Pancreas (tissue), 10 donors: ENCODE results near the gene BRSK2. TPM values are rescaled to one million over a fixed set of nuclear protein-coding genes. Genes with fewer than 3 reads are reported as not detected.

ENCODE experiments used
- ATAC-seq, 4 donors: fragments of 200-7000 bp; cut with Tn5 transposase; one replicate each; pipeline versions ENCODE4 v1.8.0 to v1.9.1; 2020; ENCODE audit warnings: mild to moderate bottlenecking in 4 of 4, moderate library complexity in 4 of 4
- DNase-seq, 6 donors: peaks; one replicate each; pipeline ENCODE4 v3.0.0-alpha.2; 2020
- FAIRE-seq: peaks from 2 replicates; lab custom pipeline; 2012; peaks lifted over from hg19 to GRCh38; lab: Jason Lieb, UNC
- H3K27ac ChIP-seq, 4 donors: fragments of 200-600 bp; sonication (generic); 1 replicate in 3 of 4; 2 replicates in 1 of 4; pipeline versions ENCODE4 v1.5.0 to v1.8.0; 2020
- H3K27me3 ChIP-seq, 4 donors: fragments of 200-600 bp; one replicate each; pipeline ENCODE4 v1.8.0; 2021
- H3K36me3 ChIP-seq, 3 donors: fragments of 200-600 bp; sonication (generic) in 1 of 3; one replicate each; pipeline versions ENCODE4 v1.5.0 to v1.8.0; 2020 to 2021
- H3K4me1 ChIP-seq, 3 donors: fragments of 200-600 bp; one replicate each; pipeline ENCODE4 v1.8.0; 2021
- H3K4me3 ChIP-seq, 4 donors: fragments of 200-600 bp; sonication (generic) in 2 of 4; one replicate each; pipeline versions ENCODE4 v1.5.0 to v1.8.0; 2020 to 2021
- H3K9me3 ChIP-seq, 4 donors: fragments of 200-600 bp; one replicate each; pipeline ENCODE4 v1.8.0; 2021
- WGBS, 2 donors: extraction: QIAGEN DNeasy Blood & Tissue Kit; methylation state at CpG; one replicate each; pipeline ENCODE4 v1.1.7; 2013; 5-methylcytosine and 5-hydroxymethylcytosine counted together
- intact Hi-C, 3 donors: fragments of 100-400 bp; cut with DNase I; formaldehyde crosslinking; loops; one replicate each; pipeline versions ENCODE4 v1.11.1 to v1.14.2; 2022
- polyA plus RNA-seq, 2 donors: library from polyadenylated mRNA; stranded (reverse); fragments of 200-250 nt; gene quantifications; one replicate each; pipeline ENCODE4 v1.2.3, GENCODE V29; 2013
- total RNA-seq, 6 donors: library from RNA; stranded (reverse); fragmentation: NEBNext Ultra II Directional in 4 of 6; extraction: Animal tissue kit (Norgen Biotek cat#: 25700) in 4 of 6; gene quantifications; one replicate each; pipeline versions ENCODE4 v1.2.1 to v1.2.4, GENCODE V29; 2021 to 2023
- TF ChIP-seq, protein P1 (sequence below), 4 donors: fragments of 200-600 bp; sonication (generic) in 3 of 4; IDR thresholded peaks; one replicate each; pipeline versions ENCODE4 v1.5.0 to v1.8.0; 2021; ENCODE audit warnings: antibody characterized with exemption in 4 of 4
- donor health status: healthy with polysubstance abuse.
- donor health status: DM: no; HTN: no; CAD: no; lungs with moderate emphysema.
- donor health status: DM: no; HTN: no; CAD: no.
- donor health status: control.
- donor health status: control.
- donor health status: Bipolar disorder and iron deficiency.
- donor health status: DM: yes; HTN: yes; CAD: no.
- donor health status: DM: no; HTN: no; CAD: no.
- donor health status: DM: no; HTN: no; CAD: no.
- donor health status: DM: yes; HTN: yes; CAD: no.

Gene BRSK2
- total and polyA plus RNA-seq, 8 donors = 44.2 to 215 (median 70.9) TPM

DNA sequence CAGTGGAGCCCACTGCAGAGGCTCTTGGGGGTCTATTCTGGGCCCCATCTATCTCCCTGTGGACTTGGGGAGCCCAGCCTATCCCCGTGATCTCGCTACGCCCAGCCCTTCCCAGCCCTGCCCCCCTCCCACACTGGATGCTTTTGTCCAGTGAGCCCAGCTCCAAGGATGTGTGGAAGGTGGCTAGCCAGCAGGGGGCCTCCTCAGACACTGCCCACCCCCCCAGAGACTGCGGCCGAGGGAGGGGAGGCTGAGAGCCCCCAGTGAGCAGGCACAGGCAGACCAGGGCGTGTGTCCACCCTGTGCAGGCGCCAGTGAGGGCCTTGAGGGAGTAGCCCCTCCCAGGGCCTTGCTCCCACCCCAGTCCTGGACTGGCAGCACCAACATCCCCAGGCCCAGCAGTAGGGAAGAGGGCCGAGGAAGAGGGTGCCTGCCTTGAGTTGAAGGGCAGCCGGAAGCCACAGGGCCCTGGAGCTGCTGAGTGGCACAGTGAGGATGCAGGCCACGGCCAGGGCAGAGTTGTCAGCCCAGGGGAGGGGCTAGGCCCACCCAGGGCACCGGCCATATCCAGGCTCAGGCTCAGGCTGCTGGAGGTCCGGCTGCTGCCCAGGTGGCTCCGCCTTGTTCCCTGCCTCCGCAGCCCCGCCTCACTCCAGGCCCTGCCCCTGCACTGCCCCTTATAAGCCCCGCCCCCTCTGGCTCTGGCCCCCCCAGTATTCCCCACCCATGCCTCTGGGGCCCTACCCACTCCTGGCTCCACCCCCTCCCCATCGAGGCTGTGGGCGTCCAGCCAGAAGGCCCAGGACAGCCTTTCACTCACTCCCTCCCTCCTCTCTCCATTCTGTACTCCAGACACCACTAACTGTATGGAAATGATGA, 68.8 kb downstream of the BRSK2 start:
- ATAC-seq (peak; percentile 22 to 51 (median 40)), FAIRE-seq (no peak), DNase-seq (peak in 1 of 6 donors; percentile 45)
- Histone ChIP-seq H3K4me3 (no peak overlapping the region), H3K27ac (no peak overlapping the region), H3K27me3 (no peaks in the 10 kb centered on the region), H3K4me1 (no peaks in the 10 kb centered on the region), H3K9me3 (no peaks in the 10 kb centered on the region), H3K36me3 (peaks cover 0 to 10% (median 0%) of the 10 kb centered on the region in 3 donors)
- intact Hi-C loops = no loop called here
- WGBS, 2 donors = 61 to 66% methylated on average over 18 of the region's 18 CpGs
- TF ChIP-seq, protein P1, sequence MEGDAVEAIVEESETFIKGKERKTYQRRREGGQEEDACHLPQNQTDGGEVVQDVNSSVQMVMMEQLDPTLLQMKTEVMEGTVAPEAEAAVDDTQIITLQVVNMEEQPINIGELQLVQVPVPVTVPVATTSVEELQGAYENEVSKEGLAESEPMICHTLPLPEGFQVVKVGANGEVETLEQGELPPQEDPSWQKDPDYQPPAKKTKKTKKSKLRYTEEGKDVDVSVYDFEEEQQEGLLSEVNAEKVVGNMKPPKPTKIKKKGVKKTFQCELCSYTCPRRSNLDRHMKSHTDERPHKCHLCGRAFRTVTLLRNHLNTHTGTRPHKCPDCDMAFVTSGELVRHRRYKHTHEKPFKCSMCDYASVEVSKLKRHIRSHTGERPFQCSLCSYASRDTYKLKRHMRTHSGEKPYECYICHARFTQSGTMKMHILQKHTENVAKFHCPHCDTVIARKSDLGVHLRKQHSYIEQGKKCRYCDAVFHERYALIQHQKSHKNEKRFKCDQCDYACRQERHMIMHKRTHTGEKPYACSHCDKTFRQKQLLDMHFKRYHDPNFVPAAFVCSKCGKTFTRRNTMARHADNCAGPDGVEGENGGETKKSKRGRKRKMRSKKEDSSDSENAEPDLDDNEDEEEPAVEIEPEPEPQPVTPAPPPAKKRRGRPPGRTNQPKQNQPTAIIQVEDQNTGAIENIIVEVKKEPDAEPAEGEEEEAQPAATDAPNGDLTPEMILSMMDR (IDR thresholded peaks at IDR 0.05) = no peak

- ATAC-seq = peak in 3 of 4 donors; percentile 1 to 4 (median 2)
- no peak for FAIRE-seq
Observed at GRCh38 chr11:1459219-1459575, 69.5 kb downstream of the BRSK2 start.

DNA sequence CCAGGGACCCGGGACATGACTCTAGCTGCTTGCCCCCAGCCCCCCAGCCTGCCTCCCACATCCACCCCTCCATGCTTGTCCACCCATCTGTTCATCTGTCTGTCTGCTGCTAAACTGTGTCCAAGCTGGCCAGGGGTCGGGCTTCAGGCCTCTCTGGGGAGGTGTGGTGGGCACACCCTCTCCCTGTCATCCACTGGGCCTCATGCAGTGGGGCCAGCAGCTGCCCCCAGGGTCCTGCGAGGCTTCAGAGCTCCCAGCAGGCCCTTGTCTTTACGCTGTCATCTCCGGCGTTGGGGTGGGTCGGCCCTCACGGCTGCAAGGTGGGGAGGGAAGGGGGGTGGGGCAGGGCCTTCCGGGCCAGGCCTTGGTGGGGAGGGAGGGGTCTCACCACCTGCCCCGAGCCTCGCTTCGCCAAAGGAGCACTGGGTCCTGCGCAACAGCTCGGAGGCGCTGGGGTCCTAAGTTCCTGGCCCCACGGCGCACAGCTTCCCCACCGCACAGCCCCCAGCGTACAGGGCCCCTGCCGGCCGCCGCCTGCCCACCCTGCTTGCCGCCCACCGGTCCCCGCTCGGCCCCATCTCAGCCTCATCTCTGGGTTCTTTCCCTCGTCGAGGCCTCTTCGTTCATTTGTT, 70.1 kb downstream of the BRSK2 start:
- Histone ChIP-seq H3K27me3 (no peaks in the 10 kb centered on the region), H3K27ac (no peak overlapping the region), H3K4me1 (no peaks in the 10 kb centered on the region), H3K36me3 (peaks cover 0 to 10% (median 0%) of the 10 kb centered on the region in 3 donors), H3K9me3 (no peaks in the 10 kb centered on the region), H3K4me3 (no peak overlapping the region)
- WGBS, 2 donors = 81 to 82% methylated on average over 28 to 29 of the region's 29 CpGs
- FAIRE-seq (no peak), DNase-seq (no peak), ATAC-seq (no peak)
- TF ChIP-seq, protein P1 (IDR thresholded peaks at IDR 0.05) = no peak
- intact Hi-C loops = no loop called here

More at GRCh38 chr11:1459219-1459575, 69.5 kb downstream of the BRSK2 start:
- Histone ChIP-seq H3K36me3 (peaks cover 0 to 10% (median 0%) of the 10 kb centered on the region in 3 donors), H3K27ac (no peak overlapping the region), H3K4me3 (no peak overlapping the region), H3K9me3 (no peaks in the 10 kb centered on the region), H3K4me1 (no peaks in the 10 kb centered on the region), H3K27me3 (no peaks in the 10 kb centered on the region)
- TF ChIP-seq, protein P1 (IDR thresholded peaks at IDR 0.05) = no peak
- DNase-seq = no peak
- 73 to 84% methylated on average over 14 of the region's 14 CpGs for WGBS, 2 donors
- intact Hi-C loops = no loop called here

DNA sequence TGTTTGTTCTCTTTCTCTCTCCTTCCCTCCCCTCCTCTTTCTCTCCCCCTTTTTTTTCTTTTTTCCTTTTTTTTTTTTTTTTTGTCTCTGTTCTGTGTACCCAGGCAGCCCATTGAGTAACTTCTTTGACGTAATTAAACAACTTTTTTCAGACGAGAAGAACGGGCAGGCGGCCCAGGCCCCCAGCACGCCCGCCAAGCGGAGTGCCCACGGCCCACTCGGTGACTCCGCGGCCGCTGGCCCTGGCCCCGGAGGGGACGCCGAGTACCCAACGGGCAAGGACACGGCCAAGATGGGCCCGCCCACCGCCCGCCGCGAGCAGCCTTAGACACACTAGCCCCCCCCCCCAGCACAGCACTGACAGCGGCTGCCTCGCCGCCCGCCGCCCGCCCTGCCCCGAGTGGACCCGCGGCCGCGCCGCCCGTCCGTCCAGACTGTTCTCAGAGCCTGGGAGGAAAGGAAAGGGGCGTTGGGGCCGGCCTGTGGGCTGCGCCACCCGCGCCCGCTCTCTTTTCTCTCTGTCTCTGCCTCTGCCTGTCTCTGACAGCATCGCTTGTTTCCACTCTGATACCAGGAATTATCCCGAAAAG, 70.8 kb downstream of the BRSK2 start:
- TF ChIP-seq, protein P1 (IDR thresholded peaks at IDR 0.05) = no peak
- Histone ChIP-seq H3K27ac (no peak overlapping the region), H3K36me3 (peaks cover 0 to 10% (median 0%) of the 10 kb centered on the region in 3 donors), H3K9me3 (no peaks in the 10 kb centered on the region), H3K4me3 (no peak overlapping the region), H3K4me1 (no peaks in the 10 kb centered on the region), H3K27me3 (no peaks in the 10 kb centered on the region)
- FAIRE-seq (no peak), ATAC-seq (no peak), DNase-seq (no peak)
- WGBS, 2 donors = 80 to 81% methylated on average over 23 to 44 of the region's 44 CpGs
- intact Hi-C loops = no loop called here
